HEK293 (cell line): ENCODE results near the gene BRSK1.

ENCODE experiments used
- CTCF ChIA-PET: fragments of 350-600 bp; formaldehyde crosslinking; extraction: SDS; loops from one replicate; lab custom pipeline; 2021; ENCODE audit warnings: antibody characterized with exemption; lab: Yijun Ruan, JAX
- POLR2A ChIA-PET: fragments of 300-600 bp; formaldehyde crosslinking; extraction: SDS; loops from one replicate; lab custom pipeline; 2020; ENCODE audit warnings: antibody characterized with exemption, inconsistent platforms; lab: Yijun Ruan, JAX
- H3K27ac ChIP-seq: fragments of 200-500 bp; sonication (Bioruptor generic); 2 replicates; pipeline ENCODE4 v1.5.1; 2014; ENCODE audit warnings: low read depth, low read length, control low read depth, inconsistent platforms; ENCODE audit errors: extremely low read depth
- H3K36me3 ChIP-seq, 2 experiments: fragments of 200-500 bp in 1 of 2; sonication (Bioruptor generic) in 1 of 2; 1 replicate in 1 of 2; 2 replicates in 1 of 2; pipeline ENCODE4 v1.5.1; 2014 to 2017; ENCODE audit warnings: inconsistent platforms in 2 of 2, low read length in 2 of 2; ENCODE audit not compliant: control insufficient read depth in 2 of 2, insufficient read depth in 1 of 2
- H3K4me1 ChIP-seq: fragments of 200-500 bp; sonication (Bioruptor generic); 2 replicates; pipeline ENCODE4 v1.5.1; 2014; ENCODE audit warnings: mild to moderate bottlenecking, low read length, inconsistent platforms; ENCODE audit not compliant: control insufficient read depth, insufficient read depth
- H3K4me3 ChIP-seq: 2 replicates; pipeline ENCODE4 v1.5.1; 2011; ENCODE audit warnings: low read depth, mild to moderate bottlenecking, control low read depth, low read length, moderate library complexity
- H3K9me3 ChIP-seq: fragments of 200-500 bp; sonication (Bioruptor generic); 2 replicates; pipeline ENCODE4 v1.5.1; 2014; ENCODE audit warnings: low read depth, low read length, inconsistent platforms; ENCODE audit not compliant: control insufficient read depth, insufficient read depth
- GLIS1 ChIP-seq: fragments of 450-650 bp; formaldehyde crosslinking; IDR thresholded peaks from 2 replicates; pipeline ENCODE4 v1.5.1; 2016; ENCODE audit warnings: missing biosample characterization, missing genetic modification characterization
- ZBTB8A ChIP-seq: fragments of 450-650 bp; formaldehyde crosslinking; IDR thresholded peaks from 2 replicates; pipeline ENCODE4 v1.5.1; 2016; ENCODE audit warnings: missing biosample characterization, missing genetic modification characterization
- ZIC2 ChIP-seq: fragments of 450-650 bp; formaldehyde crosslinking; IDR thresholded peaks from 2 replicates; pipeline ENCODE4 v1.5.1; 2016; ENCODE audit warnings: missing biosample characterization, missing genetic modification characterization
- ZNF140 ChIP-seq: fragments of 450-650 bp; formaldehyde crosslinking; IDR thresholded peaks from 2 replicates; pipeline ENCODE4 v1.5.1; 2016; ENCODE audit warnings: missing biosample characterization, missing genetic modification characterization
- ZNF184 ChIP-seq: fragments of 450-650 bp; IDR thresholded peaks from 2 replicates; pipeline ENCODE4 v1.5.1; 2018; ENCODE audit warnings: missing biosample characterization, mild to moderate bottlenecking, missing genetic modification characterization
- ZNF211 ChIP-seq: fragments of 450-650 bp; formaldehyde crosslinking; IDR thresholded peaks from 2 replicates; pipeline ENCODE4 v1.5.1; 2016; ENCODE audit warnings: low read depth, missing biosample characterization, missing genetic modification characterization
- ZNF221 ChIP-seq: fragments of 450-650 bp; formaldehyde crosslinking; IDR thresholded peaks from 2 replicates; pipeline ENCODE4 v1.5.1; 2017; ENCODE audit warnings: missing biosample characterization, missing genetic modification characterization, borderline replicate concordance
- ZNF335 ChIP-seq: fragments of 450-650 bp; formaldehyde crosslinking; conservative IDR thresholded peaks from 2 replicates; pipeline ENCODE4 v1.5.1; 2016; ENCODE audit warnings: missing biosample characterization, missing genetic modification characterization
- ZNF341 ChIP-seq: fragments of 450-650 bp; formaldehyde crosslinking; IDR thresholded peaks from 2 replicates; pipeline ENCODE4; 2016; ENCODE audit warnings: low read depth, missing biosample characterization, missing genetic modification characterization
- ZNF561 ChIP-seq: fragments of 450-650 bp; IDR thresholded peaks from 2 replicates; pipeline ENCODE4 v1.5.1; 2018; ENCODE audit warnings: missing biosample characterization, missing genetic modification characterization, borderline replicate concordance
- TF ChIP-seq, protein P1 (sequence below): fragments of 450-650 bp; formaldehyde crosslinking; conservative IDR thresholded peaks from 2 replicates; pipeline ENCODE4 v1.5.1; 2016; ENCODE audit warnings: low read depth, missing biosample characterization, missing genetic modification characterization
- TF ChIP-seq, protein P2 (sequence below): fragments of 450-650 bp; formaldehyde crosslinking; IDR thresholded peaks from 2 replicates; pipeline ENCODE4 v1.5.1; 2017; ENCODE audit warnings: missing biosample characterization, mild to moderate bottlenecking, missing genetic modification characterization, moderate library complexity
- TF ChIP-seq, protein P3 (sequence below): fragments of 450-650 bp; formaldehyde crosslinking; IDR thresholded peaks from 2 replicates; pipeline ENCODE4 v1.5.1; 2017; ENCODE audit warnings: missing biosample characterization, missing genetic modification characterization
- TF ChIP-seq, protein P4 (sequence below): fragments of 450-650 bp; formaldehyde crosslinking; IDR thresholded peaks from 2 replicates; pipeline ENCODE4 v1.5.1; 2017; ENCODE audit warnings: missing biosample characterization, missing genetic modification characterization
- TF ChIP-seq, protein P5 (sequence below): fragments of 450-650 bp; formaldehyde crosslinking; IDR thresholded peaks from 2 replicates; pipeline ENCODE4 v1.5.1; 2016; ENCODE audit warnings: missing biosample characterization, missing genetic modification characterization

Gene BRSK1

DNA sequence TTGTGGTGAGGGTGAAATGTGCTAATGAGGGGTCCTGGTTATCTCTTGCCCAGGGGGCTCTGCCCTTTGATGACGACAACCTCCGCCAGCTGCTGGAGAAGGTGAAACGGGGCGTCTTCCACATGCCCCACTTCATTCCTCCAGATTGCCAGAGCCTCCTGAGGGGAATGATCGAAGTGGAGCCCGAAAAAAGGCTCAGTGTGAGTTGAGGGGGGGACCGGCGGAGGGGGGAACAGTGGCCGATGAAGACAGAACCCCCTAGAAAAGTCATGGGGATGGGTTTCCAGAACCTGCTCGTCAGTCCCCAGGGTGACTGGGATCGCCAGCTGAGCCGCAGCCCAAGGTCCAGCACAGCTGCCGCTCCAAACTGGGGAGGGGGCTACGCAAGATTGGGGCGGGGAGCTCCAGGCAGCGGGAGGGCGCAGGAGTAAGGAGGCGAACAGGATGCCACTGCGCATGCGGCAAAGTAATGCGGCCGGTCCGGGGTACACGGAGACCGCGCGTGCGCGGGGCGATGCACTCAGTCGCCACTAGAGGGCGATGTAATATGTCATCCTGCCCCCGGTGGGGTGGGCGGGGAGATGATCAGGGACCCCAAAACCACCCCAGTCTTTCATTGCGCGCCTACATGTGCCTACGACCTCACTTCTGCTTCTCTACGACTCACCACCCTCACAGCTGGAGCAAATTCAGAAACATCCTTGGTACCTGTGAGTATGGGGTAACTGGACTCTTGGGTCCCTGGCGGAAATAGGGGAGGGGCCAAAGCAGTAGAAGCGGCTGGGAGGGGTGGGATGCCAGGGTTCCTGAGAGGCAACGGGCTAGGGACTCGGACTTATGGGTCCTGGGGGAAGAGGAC lies 17.9 kb downstream of the BRSK1 start (continued):
- TF ChIP-seq ZNF335 (tag by site-specific recombination): peak; percentile 61
- TF ChIP-seq, all 188 proteins: peak for 19

DNA sequence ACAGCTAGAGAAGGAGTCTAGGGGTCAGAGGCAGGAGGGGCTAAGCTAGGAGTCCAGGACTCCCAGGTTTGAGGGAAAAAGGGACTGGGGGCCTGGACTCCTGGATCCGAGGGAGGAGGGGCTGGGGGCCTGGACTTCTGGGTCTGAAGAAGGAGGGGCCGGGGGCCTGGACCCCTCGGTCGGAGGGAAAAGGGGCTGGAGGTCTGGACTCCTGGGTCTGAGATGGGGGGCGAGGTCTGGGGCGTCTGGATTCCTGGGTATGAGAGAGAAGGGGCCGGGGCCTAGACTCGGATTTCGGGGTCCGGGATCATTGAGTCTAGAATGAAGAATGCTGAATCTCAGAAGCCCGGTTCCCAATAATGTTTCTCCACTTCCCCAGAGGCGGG lies 18.5 kb downstream of the BRSK1 start:
- Histone ChIP-seq H3K4me3 (no peak overlapping the region), H3K36me3 (peaks cover 13 to 60% of the 10 kb centered on the region in 2 experiments; a peak in 2 of 3 replicates), H3K4me1 (peaks cover 3% of the 10 kb centered on the region; the same call in 1 of the 2 replicates), H3K9me3 (no peaks in the 10 kb centered on the region), H3K27ac (no peak overlapping the region)
- ChIA-PET CTCF (interaction anchor here (0.6 to 4.1 kb wide), 36 partner anchors 10 to 232 kb away, joined by 3 to 62 read pairs (median 5); partner anchors contain the start of genes GARIN5B, KMT5C, TMEM150B and TMEM238), POLR2A (interaction anchor here (0.6 to 4.0 kb wide), 7 partner anchors 37 to 105 kb away, joined by 3 to 18 read pairs (median 4); partner anchors contain the start of genes KMT5C and UBE2S)
- TF ChIP-seq ZNF341 (tag by site-specific recombination) (no peak), ZNF184 (tag by site-specific recombination) (no peak), ZNF211 (tag by site-specific recombination) (no peak), ZNF221 (tag by site-specific recombination) (no peak), ZNF561 (tag by site-specific recombination) (no peak), ZNF140 (tag by site-specific recombination) (no peak), ZBTB8A (no peak), GLIS1 (no peak), ZIC2 (tag by site-specific recombination) (no peak)
- TF ChIP-seq, protein P1, sequence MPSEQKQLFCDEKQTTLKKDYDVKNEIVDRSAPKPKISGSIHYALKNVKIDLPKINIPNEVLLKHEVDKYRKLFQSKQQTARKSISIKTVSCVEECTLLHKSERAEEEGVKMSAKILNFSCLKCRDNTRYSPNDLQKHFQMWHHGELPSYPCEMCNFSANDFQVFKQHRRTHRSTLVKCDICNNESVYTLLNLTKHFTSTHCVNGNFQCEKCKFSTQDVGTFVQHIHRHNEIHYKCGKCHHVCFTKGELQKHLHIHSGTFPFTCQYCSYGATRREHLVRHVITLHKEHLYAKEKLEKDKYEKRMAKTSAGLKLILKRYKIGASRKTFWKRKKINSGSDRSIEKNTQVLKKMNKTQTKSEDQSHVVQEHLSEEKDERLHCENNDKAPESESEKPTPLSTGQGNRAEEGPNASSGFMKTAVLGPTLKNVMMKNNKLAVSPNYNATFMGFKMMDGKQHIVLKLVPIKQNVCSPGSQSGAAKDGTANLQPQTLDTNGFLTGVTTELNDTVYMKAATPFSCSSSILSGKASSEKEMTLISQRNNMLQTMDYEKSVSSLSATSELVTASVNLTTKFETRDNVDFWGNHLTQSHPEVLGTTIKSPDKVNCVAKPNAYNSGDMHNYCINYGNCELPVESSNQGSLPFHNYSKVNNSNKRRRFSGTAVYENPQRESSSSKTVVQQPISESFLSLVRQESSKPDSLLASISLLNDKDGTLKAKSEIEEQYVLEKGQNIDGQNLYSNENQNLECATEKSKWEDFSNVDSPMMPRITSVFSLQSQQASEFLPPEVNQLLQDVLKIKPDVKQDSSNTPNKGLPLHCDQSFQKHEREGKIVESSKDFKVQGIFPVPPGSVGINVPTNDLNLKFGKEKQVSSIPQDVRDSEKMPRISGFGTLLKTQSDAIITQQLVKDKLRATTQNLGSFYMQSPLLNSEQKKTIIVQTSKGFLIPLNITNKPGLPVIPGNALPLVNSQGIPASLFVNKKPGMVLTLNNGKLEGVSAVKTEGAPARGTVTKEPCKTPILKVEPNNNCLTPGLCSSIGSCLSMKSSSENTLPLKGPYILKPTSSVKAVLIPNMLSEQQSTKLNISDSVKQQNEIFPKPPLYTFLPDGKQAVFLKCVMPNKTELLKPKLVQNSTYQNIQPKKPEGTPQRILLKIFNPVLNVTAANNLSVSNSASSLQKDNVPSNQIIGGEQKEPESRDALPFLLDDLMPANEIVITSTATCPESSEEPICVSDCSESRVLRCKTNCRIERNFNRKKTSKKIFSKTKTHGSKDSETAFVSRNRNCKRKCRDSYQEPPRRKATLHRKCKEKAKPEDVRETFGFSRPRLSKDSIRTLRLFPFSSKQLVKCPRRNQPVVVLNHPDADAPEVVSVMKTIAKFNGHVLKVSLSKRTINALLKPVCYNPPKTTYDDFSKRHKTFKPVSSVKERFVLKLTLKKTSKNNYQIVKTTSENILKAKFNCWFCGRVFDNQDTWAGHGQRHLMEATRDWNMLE: no peak
- TF ChIP-seq, protein P2, sequence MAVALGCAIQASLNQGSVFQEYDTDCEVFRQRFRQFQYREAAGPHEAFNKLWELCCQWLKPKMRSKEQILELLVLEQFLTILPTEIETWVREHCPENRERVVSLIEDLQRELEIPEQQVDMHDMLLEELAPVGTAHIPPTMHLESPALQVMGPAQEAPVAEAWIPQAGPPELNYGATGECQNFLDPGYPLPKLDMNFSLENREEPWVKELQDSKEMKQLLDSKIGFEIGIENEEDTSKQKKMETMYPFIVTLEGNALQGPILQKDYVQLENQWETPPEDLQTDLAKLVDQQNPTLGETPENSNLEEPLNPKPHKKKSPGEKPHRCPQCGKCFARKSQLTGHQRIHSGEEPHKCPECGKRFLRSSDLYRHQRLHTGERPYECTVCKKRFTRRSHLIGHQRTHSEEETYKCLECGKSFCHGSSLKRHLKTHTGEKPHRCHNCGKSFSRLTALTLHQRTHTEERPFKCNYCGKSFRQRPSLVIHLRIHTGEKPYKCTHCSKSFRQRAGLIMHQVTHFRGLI (tag by site-specific recombination): no peak
- TF ChIP-seq, protein P3, sequence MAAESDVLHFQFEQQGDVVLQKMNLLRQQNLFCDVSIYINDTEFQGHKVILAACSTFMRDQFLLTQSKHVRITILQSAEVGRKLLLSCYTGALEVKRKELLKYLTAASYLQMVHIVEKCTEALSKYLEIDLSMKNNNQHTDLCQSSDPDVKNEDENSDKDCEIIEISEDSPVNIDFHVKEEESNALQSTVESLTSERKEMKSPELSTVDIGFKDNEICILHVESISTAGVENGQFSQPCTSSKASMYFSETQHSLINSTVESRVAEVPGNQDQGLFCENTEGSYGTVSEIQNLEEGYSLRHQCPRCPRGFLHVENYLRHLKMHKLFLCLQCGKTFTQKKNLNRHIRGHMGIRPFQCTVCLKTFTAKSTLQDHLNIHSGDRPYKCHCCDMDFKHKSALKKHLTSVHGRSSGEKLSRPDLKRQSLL (tag by site-specific recombination): no peak

DNA sequence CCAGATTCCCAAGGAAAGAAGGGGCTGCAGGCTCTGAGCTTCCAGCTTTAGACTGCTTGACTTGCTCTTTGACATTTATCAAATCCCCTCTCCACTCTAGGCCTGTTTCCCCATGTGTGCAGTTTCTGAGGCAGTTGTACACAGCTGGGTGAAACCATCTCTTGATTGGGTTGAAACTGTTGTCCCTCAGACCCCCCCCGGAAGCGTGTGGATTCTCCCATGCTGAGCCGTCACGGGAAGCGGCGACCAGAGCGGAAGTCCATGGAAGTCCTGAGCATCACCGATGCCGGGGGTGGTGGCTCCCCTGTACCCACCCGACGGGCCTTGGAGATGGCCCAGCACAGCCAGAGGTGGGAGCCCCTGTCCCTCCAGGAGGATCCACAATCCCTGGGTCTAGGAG lies 19.7 kb downstream of the BRSK1 start:
- H3K4me1 ChIP-seq: peaks cover 3% of the 10 kb centered on the region; the same call in 1 of the 2 replicates
- no peaks in the 10 kb centered on the region for H3K9me3 ChIP-seq
- H3K36me3 ChIP-seq: peaks cover 22 to 62% of the 10 kb centered on the region in 2 experiments; a peak in 2 of 3 replicates
- H3K4me3 ChIP-seq: no peak overlapping the region
- 0 out of 2 replicates have a peak overlapping the region, but pooled peaks have one; percentile 13 for H3K27ac ChIP-seq
- ChIA-PET POLR2A (interaction anchor here (0.6 to 4.0 kb wide), 6 partner anchors 36 to 104 kb away, joined by 3 to 18 read pairs (median 4); partner anchors contain the start of genes KMT5C and UBE2S), CTCF (interaction anchor here (0.7 to 4.1 kb wide), 19 partner anchors 10 to 200 kb away, joined by 3 to 62 read pairs (median 10); partner anchors contain the start of genes GARIN5B, KMT5C and TMEM238)
- no peak for TF ChIP-seq ZIC2 (tag by site-specific recombination)
- TF ChIP-seq, protein P4, sequence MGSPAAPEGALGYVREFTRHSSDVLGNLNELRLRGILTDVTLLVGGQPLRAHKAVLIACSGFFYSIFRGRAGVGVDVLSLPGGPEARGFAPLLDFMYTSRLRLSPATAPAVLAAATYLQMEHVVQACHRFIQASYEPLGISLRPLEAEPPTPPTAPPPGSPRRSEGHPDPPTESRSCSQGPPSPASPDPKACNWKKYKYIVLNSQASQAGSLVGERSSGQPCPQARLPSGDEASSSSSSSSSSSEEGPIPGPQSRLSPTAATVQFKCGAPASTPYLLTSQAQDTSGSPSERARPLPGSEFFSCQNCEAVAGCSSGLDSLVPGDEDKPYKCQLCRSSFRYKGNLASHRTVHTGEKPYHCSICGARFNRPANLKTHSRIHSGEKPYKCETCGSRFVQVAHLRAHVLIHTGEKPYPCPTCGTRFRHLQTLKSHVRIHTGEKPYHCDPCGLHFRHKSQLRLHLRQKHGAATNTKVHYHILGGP: no peak
- TF ChIP-seq, protein P5, sequence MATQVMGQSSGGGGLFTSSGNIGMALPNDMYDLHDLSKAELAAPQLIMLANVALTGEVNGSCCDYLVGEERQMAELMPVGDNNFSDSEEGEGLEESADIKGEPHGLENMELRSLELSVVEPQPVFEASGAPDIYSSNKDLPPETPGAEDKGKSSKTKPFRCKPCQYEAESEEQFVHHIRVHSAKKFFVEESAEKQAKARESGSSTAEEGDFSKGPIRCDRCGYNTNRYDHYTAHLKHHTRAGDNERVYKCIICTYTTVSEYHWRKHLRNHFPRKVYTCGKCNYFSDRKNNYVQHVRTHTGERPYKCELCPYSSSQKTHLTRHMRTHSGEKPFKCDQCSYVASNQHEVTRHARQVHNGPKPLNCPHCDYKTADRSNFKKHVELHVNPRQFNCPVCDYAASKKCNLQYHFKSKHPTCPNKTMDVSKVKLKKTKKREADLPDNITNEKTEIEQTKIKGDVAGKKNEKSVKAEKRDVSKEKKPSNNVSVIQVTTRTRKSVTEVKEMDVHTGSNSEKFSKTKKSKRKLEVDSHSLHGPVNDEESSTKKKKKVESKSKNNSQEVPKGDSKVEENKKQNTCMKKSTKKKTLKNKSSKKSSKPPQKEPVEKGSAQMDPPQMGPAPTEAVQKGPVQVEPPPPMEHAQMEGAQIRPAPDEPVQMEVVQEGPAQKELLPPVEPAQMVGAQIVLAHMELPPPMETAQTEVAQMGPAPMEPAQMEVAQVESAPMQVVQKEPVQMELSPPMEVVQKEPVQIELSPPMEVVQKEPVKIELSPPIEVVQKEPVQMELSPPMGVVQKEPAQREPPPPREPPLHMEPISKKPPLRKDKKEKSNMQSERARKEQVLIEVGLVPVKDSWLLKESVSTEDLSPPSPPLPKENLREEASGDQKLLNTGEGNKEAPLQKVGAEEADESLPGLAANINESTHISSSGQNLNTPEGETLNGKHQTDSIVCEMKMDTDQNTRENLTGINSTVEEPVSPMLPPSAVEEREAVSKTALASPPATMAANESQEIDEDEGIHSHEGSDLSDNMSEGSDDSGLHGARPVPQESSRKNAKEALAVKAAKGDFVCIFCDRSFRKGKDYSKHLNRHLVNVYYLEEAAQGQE (tag by site-specific recombination): no peak
